Neuronal stem cell (in vitro differentiated cells): ENCODE data around the gene EED.

ENCODE experiments used
- DNase-seq: peaks from one replicate; pipeline ENCODE4 v3.0.0-alpha.2; 2013; ENCODE audit warnings: low spot score
- H2AFZ ChIP-seq: one replicate; pipeline ENCODE4 v1.6.1; 2013; ENCODE audit warnings: mild to moderate bottlenecking, low read length, inconsistent platforms
- H2AK5ac ChIP-seq: 2 replicates; pipeline ENCODE4 v1.6.1; 2013; ENCODE audit warnings: low read depth, mild to moderate bottlenecking, inconsistent platforms, low read length, moderate library complexity, mixed read lengths
- H2BK120ac ChIP-seq: 2 replicates; pipeline ENCODE4 v1.6.1; 2013; ENCODE audit warnings: low read depth, mild to moderate bottlenecking, inconsistent platforms, low read length, moderate library complexity, mixed read lengths
- H2BK12ac ChIP-seq: one replicate; pipeline ENCODE4 v1.6.1; 2013; ENCODE audit warnings: low read length, inconsistent platforms
- H2BK15ac ChIP-seq: 2 replicates; pipeline ENCODE4 v1.6.1; 2013; ENCODE audit warnings: mild to moderate bottlenecking, low read length, inconsistent platforms, mixed read lengths
- H2BK5ac ChIP-seq: one replicate; pipeline ENCODE4 v1.6.1; 2013; ENCODE audit warnings: inconsistent platforms, mild to moderate bottlenecking, low read length, moderate library complexity
- H3K14ac ChIP-seq: one replicate; pipeline ENCODE4 v1.6.1; 2013; ENCODE audit warnings: low read length, inconsistent platforms
- H3K18ac ChIP-seq: 2 replicates; pipeline ENCODE4 v1.6.1; 2013; ENCODE audit warnings: low read length, inconsistent platforms
- H3K23ac ChIP-seq: 2 replicates; pipeline ENCODE4 v1.6.1; 2013; ENCODE audit warnings: low read depth, mild to moderate bottlenecking, mixed read lengths, low read length, inconsistent platforms; ENCODE audit not compliant: poor library complexity
- H3K27ac ChIP-seq: replicated peaks from 3 replicates; pipeline ENCODE4 v1.5.1; 2013; ENCODE audit warnings: low read length, inconsistent platforms
- H3K27me3 ChIP-seq, 3 experiments: 2 replicates each; pipeline ENCODE4 v1.6.1; 2013; ENCODE audit warnings: low read length in 3 of 3, mild to moderate bottlenecking in 2 of 3, inconsistent platforms in 1 of 3, low read depth in 1 of 3, mixed read lengths in 1 of 3, moderate library complexity in 1 of 3; ENCODE audit not compliant: control insufficient read depth in 3 of 3, insufficient read depth in 3 of 3
- H3K36me3 ChIP-seq, 2 donors: replicated peaks in 1 of 2; 2 replicates each; pipeline ENCODE4 v1.6.1; 2013; ENCODE audit warnings: low read length in 2 of 2; ENCODE audit not compliant: control insufficient read depth in 2 of 2, insufficient read depth in 2 of 2
- H3K4ac ChIP-seq: 2 replicates; pipeline ENCODE4 v1.6.1; 2013; ENCODE audit warnings: inconsistent platforms, mild to moderate bottlenecking, low read length, moderate library complexity
- H3K4me1 ChIP-seq, 2 donors: 1 replicate in 1 of 2; 2 replicates in 1 of 2; pipeline ENCODE4 v1.6.1; 2013; ENCODE audit warnings: low read length in 2 of 2, low read depth in 1 of 2; ENCODE audit not compliant: control insufficient read depth in 2 of 2, insufficient read depth in 1 of 2
- H3K4me2 ChIP-seq: one replicate; pipeline ENCODE4 v1.6.1; 2013; ENCODE audit warnings: mild to moderate bottlenecking, low read length, inconsistent platforms; ENCODE audit not compliant: insufficient read depth, poor library complexity, severe bottlenecking
- H3K4me3 ChIP-seq, 2 donors: 2 replicates each; pipeline ENCODE4 v1.5.1; 2013; ENCODE audit warnings: low read length in 2 of 2, mild to moderate bottlenecking in 2 of 2, inconsistent platforms in 1 of 2, moderate library complexity in 1 of 2
- H3K79me1 ChIP-seq: one replicate; pipeline ENCODE4 v1.6.1; 2013; ENCODE audit warnings: low read depth, mild to moderate bottlenecking, inconsistent platforms, low read length, moderate library complexity
- H3K9ac ChIP-seq: one replicate; pipeline ENCODE4 v1.6.1; 2013; ENCODE audit warnings: mild to moderate bottlenecking, low read depth, low read length, inconsistent platforms; ENCODE audit not compliant: poor library complexity
- H3K9me3 ChIP-seq, 2 donors: replicated peaks in 1 of 2; 2 replicates each; pipeline versions ENCODE3 to v1.6.1; 2013; ENCODE audit warnings: low read length in 2 of 2, mild to moderate bottlenecking in 2 of 2, inconsistent platforms in 1 of 2, low read depth in 1 of 2, mixed read lengths in 1 of 2, moderate library complexity in 1 of 2; ENCODE audit not compliant: control insufficient read depth in 2 of 2, insufficient read depth in 1 of 2
- H4K8ac ChIP-seq: one replicate; pipeline ENCODE4 v1.6.1; 2013; ENCODE audit warnings: low read depth, mild to moderate bottlenecking, inconsistent platforms, low read length, moderate library complexity
- H4K91ac ChIP-seq: one replicate; pipeline ENCODE4 v1.6.1; 2013; ENCODE audit warnings: low read length, low read depth, mild to moderate bottlenecking, inconsistent platforms; ENCODE audit not compliant: poor library complexity
- WGBS, 2 donors: extraction: QIAGEN DNeasy Blood & Tissue Kit; methylation state at CpG; one replicate each; pipeline ENCODE4 v1.1.7; 2013; ENCODE audit warnings: missing lambda C conversion rate in 2 of 2, mixed read lengths in 1 of 2; ENCODE audit not compliant: insufficient read length in 2 of 2, insufficient replicate concordance in 1 of 2; ENCODE audit errors: extremely low coverage in 2 of 2; 5-methylcytosine and 5-hydroxymethylcytosine counted together

EED gene

DNA sequence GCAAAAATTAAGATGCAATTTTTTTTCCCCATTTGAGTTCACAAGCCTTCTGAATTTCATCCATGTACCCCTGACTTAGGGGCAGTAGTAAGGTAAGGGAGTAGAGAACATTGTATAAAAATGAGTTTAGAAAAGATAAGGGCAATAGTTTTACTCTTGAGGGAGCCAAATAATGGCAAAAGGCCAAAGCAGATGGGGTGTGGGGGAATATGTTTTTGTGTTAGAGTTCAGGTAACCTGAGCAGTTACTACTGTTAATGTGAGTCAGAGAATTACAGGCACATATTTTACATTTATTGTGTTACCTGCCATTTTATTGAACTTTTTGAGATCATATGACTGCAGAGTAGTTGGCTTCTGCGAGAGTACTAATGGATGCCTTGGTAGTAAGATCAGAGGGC, 3.1 kb downstream of the EED start:
- H3K4me3 ChIP-seq: no peak overlapping the region
- H2BK12ac ChIP-seq: no peak overlapping the region
- H3K79me1 ChIP-seq: no peaks in the 10 kb centered on the region
- peaks cover 1 to 7% of the 10 kb centered on the region in 2 donors for H3K4me1 ChIP-seq
- no peak overlapping the region for H3K9ac ChIP-seq
- no peaks in the 10 kb centered on the region for H3K27me3 ChIP-seq
- no peaks in the 10 kb centered on the region for H3K9me3 ChIP-seq
- no peak for DNase-seq
- no peak overlapping the region for H2BK15ac ChIP-seq
- no peak overlapping the region for H4K8ac ChIP-seq
- no peak overlapping the region for H2AFZ ChIP-seq
- H4K91ac ChIP-seq: no peak overlapping the region
- H3K36me3 ChIP-seq: peaks cover 0 to 26% of the 10 kb centered on the region in 2 donors
- H3K27ac ChIP-seq: no peak overlapping the region
- H2BK5ac ChIP-seq: no peak overlapping the region
- H2BK120ac ChIP-seq: no peak overlapping the region
- no CpG with 5 or more reads among the region's 1 CpG for WGBS, 2 donors
- H3K4ac ChIP-seq: no peak overlapping the region
- no peak overlapping the region for H2AK5ac ChIP-seq
- no peak overlapping the region for H3K14ac ChIP-seq
- no peak overlapping the region for H3K4me2 ChIP-seq
- no peak overlapping the region for H3K23ac ChIP-seq
- H3K18ac ChIP-seq: no peak overlapping the region

DNA sequence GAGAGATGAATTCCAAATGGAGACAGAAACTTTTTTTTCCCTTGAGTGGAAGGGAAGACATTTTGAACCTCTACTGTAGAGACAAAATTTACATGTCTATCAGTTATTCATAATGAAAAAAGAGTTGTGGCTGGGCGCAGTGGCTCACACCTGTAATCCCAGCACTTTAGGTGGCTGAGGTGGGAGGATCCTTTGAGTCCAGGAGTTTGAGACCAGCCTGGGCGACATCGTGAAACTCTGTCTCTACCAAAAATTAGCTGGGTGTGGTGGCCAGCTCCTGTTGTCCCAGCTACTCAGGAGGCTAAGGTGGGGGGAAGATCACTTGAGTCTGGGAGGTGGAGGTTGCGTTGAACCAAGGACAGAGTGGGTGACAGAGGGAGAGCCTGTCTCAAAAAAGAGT, 4.1 kb downstream of the EED start:
- Histone ChIP-seq H3K36me3 (peaks cover 2 to 36% of the 10 kb centered on the region in 2 donors), H2BK120ac (no peak overlapping the region)
- no CpG with 5 or more reads among the region's 4 CpGs for WGBS, 2 donors

DNA sequence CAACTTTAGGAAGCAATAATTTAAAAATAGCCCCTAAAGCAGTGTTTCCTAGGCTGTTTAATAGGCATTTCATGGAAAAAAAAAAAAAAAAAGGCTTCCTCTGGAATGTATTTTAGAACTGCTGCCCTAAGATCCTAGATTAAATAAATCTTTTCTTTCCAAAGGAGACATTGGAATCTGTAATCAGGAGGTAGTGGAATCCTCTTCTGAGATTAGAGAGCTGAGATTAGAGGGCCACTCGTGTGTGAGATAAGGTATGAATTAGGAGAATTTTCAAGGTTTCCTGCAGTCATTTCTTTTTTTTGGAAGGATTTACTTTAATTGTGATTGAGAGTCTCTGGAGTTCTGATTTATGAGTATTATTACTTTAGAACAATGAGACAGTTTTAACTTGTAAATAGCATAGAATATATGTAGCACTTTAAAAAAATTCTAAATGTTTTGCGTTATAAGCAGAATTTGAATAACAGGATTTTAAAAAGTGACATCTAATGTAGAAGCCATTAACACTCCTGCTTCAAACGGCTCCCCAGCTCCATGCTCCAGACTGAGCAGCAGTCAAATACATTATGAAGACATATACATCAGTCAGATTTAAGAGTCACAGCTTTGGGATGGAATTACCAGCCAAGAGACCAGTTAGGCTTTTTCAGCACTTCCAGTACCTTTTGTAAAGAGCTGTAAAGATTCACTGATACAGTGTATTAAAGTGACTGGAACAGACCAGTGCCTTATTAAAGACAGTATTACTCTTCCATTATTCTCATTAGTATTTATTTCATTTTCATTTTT, 5.0 kb downstream of the EED start:
- H3K27me3 ChIP-seq: no peaks in the 10 kb centered on the region
- H3K4ac ChIP-seq: no peak overlapping the region
- H2BK120ac ChIP-seq: no peak overlapping the region
- WGBS, 2 donors: no CpG with 5 or more reads among the region's 3 CpGs
- H2BK12ac ChIP-seq: no peak overlapping the region
- no peak overlapping the region for H3K18ac ChIP-seq
- no peak overlapping the region for H3K14ac ChIP-seq
- H2BK15ac ChIP-seq: no peak overlapping the region
- no peak overlapping the region for H3K9ac ChIP-seq
- H2BK5ac ChIP-seq: no peak overlapping the region
- no peak overlapping the region for H2AFZ ChIP-seq
- H3K27ac ChIP-seq: no peak overlapping the region
- no peak for DNase-seq
- H3K79me1 ChIP-seq: no peaks in the 10 kb centered on the region
- no peak overlapping the region for H3K4me3 ChIP-seq
- H3K36me3 ChIP-seq: peaks cover 2 to 40% of the 10 kb centered on the region in 2 donors
- no peak overlapping the region for H4K8ac ChIP-seq
- peaks cover 1 to 7% of the 10 kb centered on the region in 2 donors for H3K4me1 ChIP-seq
- no peak overlapping the region for H4K91ac ChIP-seq
- H2AK5ac ChIP-seq: no peak overlapping the region
- no peaks in the 10 kb centered on the region for H3K9me3 ChIP-seq
- H3K4me2 ChIP-seq: no peak overlapping the region
- H3K23ac ChIP-seq: no peak overlapping the region

More for the DNA sequence above, 4.1 kb downstream of the EED start:
- H2AK5ac ChIP-seq: no peak overlapping the region
- no peak overlapping the region for H2AFZ ChIP-seq
- H3K4me1 ChIP-seq: peaks cover 1 to 7% of the 10 kb centered on the region in 2 donors
- no peak overlapping the region for H3K9ac ChIP-seq
- H3K4me3 ChIP-seq: no peak overlapping the region
- no peak overlapping the region for H4K8ac ChIP-seq
- H3K27me3 ChIP-seq: no peaks in the 10 kb centered on the region
- no peak overlapping the region for H2BK15ac ChIP-seq
- H3K27ac ChIP-seq: no peak overlapping the region
- H3K4me2 ChIP-seq: no peak overlapping the region
- H2BK12ac ChIP-seq: no peak overlapping the region
- H3K4ac ChIP-seq: no peak overlapping the region
- H3K9me3 ChIP-seq: no peaks in the 10 kb centered on the region
- no peak overlapping the region for H2BK5ac ChIP-seq
- DNase-seq: no peak
- H3K18ac ChIP-seq: no peak overlapping the region
- H3K23ac ChIP-seq: no peak overlapping the region
- H4K91ac ChIP-seq: no peak overlapping the region
- H3K79me1 ChIP-seq: no peaks in the 10 kb centered on the region
- no peak overlapping the region for H3K14ac ChIP-seq

DNA sequence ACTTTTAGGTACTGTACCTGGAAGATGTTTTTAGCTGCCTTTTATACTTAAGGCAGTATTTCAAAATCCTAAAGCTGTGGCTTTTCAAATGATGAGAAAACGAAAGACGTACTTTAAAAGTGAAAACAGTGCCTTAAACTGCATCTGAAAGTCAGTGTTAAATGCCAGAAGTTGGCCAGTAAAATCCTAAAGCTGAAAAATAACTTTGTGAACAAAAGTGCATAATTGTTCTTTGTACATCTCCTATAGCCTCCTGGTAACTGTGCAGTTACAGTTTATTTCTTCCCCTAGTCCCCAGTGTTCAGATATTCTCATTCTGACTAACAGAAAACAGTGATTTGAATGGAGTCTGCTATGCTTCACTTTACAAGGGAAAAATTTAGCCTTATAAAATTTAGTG, 6.8 kb downstream of the EED start:
- WGBS, 2 donors: no CpG with 5 or more reads among the region's 2 CpGs

More for the DNA sequence above, 6.8 kb downstream of the EED start:
- Histone ChIP-seq H2BK12ac (no peak overlapping the region), H3K79me1 (no peaks in the 10 kb centered on the region), H3K36me3 (peaks cover 2 to 57% of the 10 kb centered on the region in 2 donors), H3K23ac (no peak overlapping the region), H3K27ac (no peak overlapping the region), H3K14ac (no peak overlapping the region), H4K8ac (no peak overlapping the region), H2BK5ac (no peak overlapping the region), H3K4me3 (no peak overlapping the region), H4K91ac (no peak overlapping the region), H2BK15ac (no peak overlapping the region), H3K18ac (no peak overlapping the region), H2AFZ (no peak overlapping the region), H3K4me1 (peaks cover 1 to 6% of the 10 kb centered on the region in 2 donors), H3K4ac (no peak overlapping the region), H2BK120ac (no peak overlapping the region), H3K9ac (no peak overlapping the region), H3K27me3 (no peaks in the 10 kb centered on the region), H3K9me3 (no peaks in the 10 kb centered on the region), H3K4me2 (no peak overlapping the region), H2AK5ac (no peak overlapping the region)
- DNase-seq: no peak
